HG02981 (cell line): Measurements from ENCODE around the gene TNS1.

ENCODE experiments used
- ATAC-seq: cut with Tn5 transposase; IDR thresholded peaks from one replicate; pipeline ENCODE4 v1.9.1; 2021; ENCODE audit warnings: mild to moderate bottlenecking, moderate library complexity; ENCODE audit not compliant: unreplicated experiment

Gene TNS1

GRCh38 chr2:217916504-217917254 lies 86.1 kb downstream of the TNS1 start:
- ATAC-seq: no peak

GRCh38 chr2:217915706-217916105 lies 87.1 kb downstream of the TNS1 start:
- no peak for ATAC-seq

- ATAC-seq: no peak
Measured at GRCh38 chr2:217914878-217915277, 87.9 kb downstream of the TNS1 start.

GRCh38 chr2:217914078-217914477 lies 88.7 kb downstream of the TNS1 start:
- no peak for ATAC-seq

GRCh38 chr2:217913436-217913835 lies 89.4 kb downstream of the TNS1 start:
- ATAC-seq: no peak

GRCh38 chr2:217912098-217913024 lies 90.4 kb downstream of the TNS1 start:
- ATAC-seq: no peak

GRCh38 chr2:217911283-217912097 lies 91.3 kb downstream of the TNS1 start:
- no peak for ATAC-seq

- ATAC-seq: no peak
Measured at GRCh38 chr2:217910875-217911212, 92.0 kb downstream of the TNS1 start.

- no peak for ATAC-seq
Measured at GRCh38 chr2:217909156-217909820, 93.5 kb downstream of the TNS1 start.

GRCh38 chr2:217908544-217908943 lies 94.3 kb downstream of the TNS1 start:
- ATAC-seq: no peak

- no peak for ATAC-seq
Measured at GRCh38 chr2:217907266-217907665, 95.5 kb downstream of the TNS1 start.

GRCh38 chr2:217906798-217907197 lies 96.0 kb downstream of the TNS1 start:
- no peak for ATAC-seq

GRCh38 chr2:217905896-217906295 lies 96.9 kb downstream of the TNS1 start:
- no peak for ATAC-seq

GRCh38 chr2:217905395-217905794 lies 97.4 kb downstream of the TNS1 start:
- no peak for ATAC-seq

GRCh38 chr2:217904614-217904965 lies 98.2 kb downstream of the TNS1 start:
- ATAC-seq: no peak

- no peak for ATAC-seq
Measured at GRCh38 chr2:217903859-217904613, 98.8 kb downstream of the TNS1 start.

GRCh38 chr2:217903142-217903858 lies 99.5 kb downstream of the TNS1 start:
- no peak for ATAC-seq

GRCh38 chr2:217902379-217903141 lies 100.2 kb downstream of the TNS1 start:
- ATAC-seq: no peak
